Nephron progenitor cell (in vitro differentiated cells): Measurements from ENCODE around the gene DLG5.

Experiments used
- DNase-seq: peaks from one replicate; pipeline ENCODE4 v3.0.0; 2021
- H3K27ac Mint-ChIP-seq: 2 replicates; pipeline ENCODE4 v1.8.0; 2021; ENCODE audit warnings: mild to moderate bottlenecking, moderate library complexity, mixed read lengths
- H3K27me3 Mint-ChIP-seq: 2 replicates; pipeline ENCODE4 v1.8.0; 2021; ENCODE audit warnings: mild to moderate bottlenecking, low read depth, mixed read lengths; ENCODE audit not compliant: poor library complexity
- H3K36me3 Mint-ChIP-seq: 2 replicates; pipeline ENCODE4 v1.8.0; 2021; ENCODE audit warnings: low read depth, mixed read lengths
- H3K4me1 Mint-ChIP-seq: 2 replicates; pipeline ENCODE4 v1.8.0; 2021; ENCODE audit warnings: mixed read lengths
- H3K4me3 Mint-ChIP-seq: 2 replicates; pipeline ENCODE4 v1.8.0; 2021; ENCODE audit warnings: mild to moderate bottlenecking, moderate library complexity, mixed read lengths
- H3K9me3 Mint-ChIP-seq: 2 replicates; pipeline ENCODE4 v1.8.0; 2021; ENCODE audit warnings: mild to moderate bottlenecking, moderate library complexity, mixed read lengths
- CTCF ChIP-seq: fragments of 200-600 bp; sonication (generic); IDR thresholded peaks from 2 replicates; pipeline ENCODE4 v1.5.0; 2021; ENCODE audit warnings: antibody characterized with exemption

Gene DLG5

GRCh38 chr10:77944519-77944918 is 18.0 kb upstream of the DLG5 start:
- H3K27me3 Mint-ChIP-seq = peaks cover 2% of the 10 kb centered on the region
- H3K9me3 Mint-ChIP-seq = peaks cover 3% of the 10 kb centered on the region
- no peaks in the 10 kb centered on the region for H3K36me3 Mint-ChIP-seq
- DNase-seq = no peak
- H3K4me3 Mint-ChIP-seq = no peak overlapping the region
- peaks cover 51% of the 10 kb centered on the region for H3K4me1 Mint-ChIP-seq
- no peak for TF ChIP-seq CTCF
- H3K27ac Mint-ChIP-seq = no peak overlapping the region

- Mint-ChIP-seq H3K4me3 (peak overlapping the region; percentile 43), H3K9me3 (no peaks in the 10 kb centered on the region), H3K27me3 (peaks cover 2% of the 10 kb centered on the region), H3K36me3 (no peaks in the 10 kb centered on the region), H3K4me1 (peaks cover 41% of the 10 kb centered on the region), H3K27ac (peak overlapping the region; percentile 81)
- no peak for DNase-seq
- TF ChIP-seq CTCF = no peak
These were observed 16.8 kb upstream of the DLG5 start for GRCh38 chr10:77943121-77943901.

GRCh38 chr10:77941790-77942189 is 15.2 kb upstream of the DLG5 start:
- Mint-ChIP-seq H3K27me3 (peaks cover 2% of the 10 kb centered on the region), H3K36me3 (no peaks in the 10 kb centered on the region)

GRCh38 chr10:77940627-77941026 is 14.1 kb upstream of the DLG5 start:
- TF ChIP-seq CTCF = no peak
- H3K4me3 Mint-ChIP-seq = no peak overlapping the region

More at GRCh38 chr10:77941790-77942189, 15.2 kb upstream of the DLG5 start:
- Mint-ChIP-seq H3K9me3 (no peaks in the 10 kb centered on the region), H3K4me1 (peaks cover 48% of the 10 kb centered on the region), H3K4me3 (no peak overlapping the region), H3K27ac (peak overlapping the region; percentile 85)
- TF ChIP-seq CTCF = no peak
- DNase-seq = no peak

GRCh38 chr10:77940225-77940624 is 13.7 kb upstream of the DLG5 start:
- Mint-ChIP-seq H3K27ac (no peak overlapping the region), H3K4me1 (peaks cover 53% of the 10 kb centered on the region), H3K4me3 (no peak overlapping the region), H3K27me3 (peaks cover 2% of the 10 kb centered on the region), H3K9me3 (no peaks in the 10 kb centered on the region), H3K36me3 (no peaks in the 10 kb centered on the region)
- no peak for DNase-seq
- TF ChIP-seq CTCF = no peak

More at GRCh38 chr10:77940627-77941026, 14.1 kb upstream of the DLG5 start:
- peaks cover 2% of the 10 kb centered on the region for H3K27me3 Mint-ChIP-seq
- H3K36me3 Mint-ChIP-seq = no peaks in the 10 kb centered on the region
- H3K4me1 Mint-ChIP-seq = peaks cover 52% of the 10 kb centered on the region
- DNase-seq = no peak
- H3K27ac Mint-ChIP-seq = no peak overlapping the region
- no peaks in the 10 kb centered on the region for H3K9me3 Mint-ChIP-seq

DNA sequence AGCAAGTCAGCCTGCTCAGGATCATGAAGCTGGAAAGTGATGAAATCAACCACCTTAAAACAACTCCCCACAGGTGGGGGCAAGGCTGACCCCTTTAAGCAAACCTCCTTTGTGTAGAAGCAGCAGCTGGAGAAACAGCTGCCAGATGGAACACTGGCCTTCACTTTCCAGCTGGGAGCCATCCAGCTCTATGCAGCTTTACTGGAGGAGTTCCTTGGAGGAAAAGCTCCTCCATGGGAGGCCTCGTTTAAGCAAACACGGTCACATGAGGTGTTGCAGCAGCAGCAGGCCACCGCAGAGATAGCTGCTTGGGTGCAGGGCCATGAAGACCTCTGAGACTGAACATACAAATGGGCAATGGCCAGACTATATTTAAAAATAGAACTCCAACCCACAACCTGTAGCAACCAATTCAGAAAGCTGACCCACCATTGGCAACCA is 13.0 kb upstream of the DLG5 start:
- no peaks in the 10 kb centered on the region for H3K36me3 Mint-ChIP-seq

More for the DNA sequence above, 13.0 kb upstream of the DLG5 start:
- Mint-ChIP-seq H3K4me1 (peaks cover 49% of the 10 kb centered on the region), H3K9me3 (no peaks in the 10 kb centered on the region), H3K27me3 (peaks cover 2% of the 10 kb centered on the region), H3K4me3 (no peak overlapping the region), H3K27ac (no peak overlapping the region)
- TF ChIP-seq CTCF = no peak
- DNase-seq = no peak
